GM04504 (cell line): ENCODE results near the gene THAP10.
A peak's percentile ranks its signal among the peaks of the same experiment; 100 is the strongest.
"Not testable (repeated sequence)": the region's sequence is repeated elsewhere in the genome, so short reads cannot be mapped to it uniquely, and the experiment has no call there.

Experiments
- DNase-seq: peaks from one replicate; pipeline ENCODE4 v3.0.0-alpha.2; 2012; ENCODE audit warnings: low read depth

Gene THAP10

DNA sequence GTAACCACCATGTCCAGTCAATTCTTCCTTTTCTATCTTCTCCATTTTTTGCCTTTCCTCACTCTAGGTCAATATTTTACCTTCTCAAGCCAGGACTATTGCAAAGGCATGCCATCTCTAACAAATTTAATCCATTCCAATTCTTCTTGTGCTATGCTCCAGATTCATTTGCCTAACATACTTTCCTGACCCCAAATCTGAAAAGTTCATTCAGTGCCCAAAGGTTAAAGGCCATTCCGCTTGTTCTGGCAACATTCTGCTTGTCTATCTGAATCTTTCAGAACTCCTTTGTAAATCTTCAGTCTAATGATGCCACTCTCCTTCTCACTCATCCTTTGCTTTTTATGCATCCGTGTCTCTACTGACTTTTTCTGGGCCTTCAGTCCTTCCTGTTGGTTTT, 15.6 kb downstream of the THAP10 start:
- DNase-seq: no peak

DNA sequence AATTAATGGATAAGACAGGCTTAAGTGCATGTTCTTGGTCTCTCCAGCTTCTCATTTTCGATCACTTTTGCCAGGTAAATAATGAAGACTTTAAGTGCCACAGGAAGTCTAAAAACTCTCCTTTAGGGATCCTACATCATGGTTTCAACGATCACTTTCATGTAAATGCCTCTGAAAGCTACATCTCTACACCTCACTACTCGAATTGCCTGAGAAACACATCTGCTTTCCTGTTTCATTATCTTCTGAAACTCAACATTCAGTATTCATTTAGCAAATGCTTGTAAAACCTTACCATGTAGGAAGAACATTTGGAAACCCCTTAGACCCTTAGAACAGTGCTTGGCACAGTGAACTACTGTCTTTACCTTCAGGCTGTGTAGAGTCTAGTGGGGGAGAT, 16.2 kb downstream of the THAP10 start:
- DNase-seq: no peak

DNA sequence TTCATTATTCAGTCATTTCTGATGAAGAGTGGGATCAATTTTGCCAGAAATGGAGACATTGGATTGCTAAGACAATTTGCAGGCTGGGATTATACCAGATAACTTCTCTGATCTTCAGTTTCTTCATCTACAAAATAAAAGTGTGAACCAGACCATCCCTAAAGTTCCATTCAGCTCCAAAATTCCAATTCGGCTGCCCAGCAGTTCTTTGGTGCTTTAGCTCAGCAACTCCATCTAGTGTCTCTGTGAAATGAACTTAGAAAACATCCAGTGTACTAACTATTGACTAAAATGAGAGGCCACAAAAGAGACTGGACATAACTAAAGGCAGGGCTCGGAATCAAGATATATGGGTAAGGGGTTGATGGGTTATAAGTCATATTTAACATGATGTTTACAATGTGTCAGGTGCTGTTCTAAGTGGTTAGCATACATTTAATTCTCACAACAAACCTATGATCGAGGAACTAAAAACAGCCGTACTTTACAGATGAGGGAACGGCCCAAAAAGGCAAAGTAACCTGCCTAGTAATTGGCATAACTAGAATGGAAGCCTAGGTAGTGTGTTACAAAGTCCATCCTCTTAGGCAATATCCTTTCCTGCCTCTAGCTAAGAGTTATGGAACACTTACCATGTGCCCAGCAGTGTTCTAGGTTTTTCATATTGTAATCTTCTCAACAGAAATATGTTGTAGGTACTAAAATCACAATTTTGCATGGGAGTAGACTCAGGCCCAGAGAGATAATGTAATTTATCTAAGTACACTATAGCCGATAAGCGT, 17.0 kb downstream of the THAP10 start:
- no peak for DNase-seq

DNA sequence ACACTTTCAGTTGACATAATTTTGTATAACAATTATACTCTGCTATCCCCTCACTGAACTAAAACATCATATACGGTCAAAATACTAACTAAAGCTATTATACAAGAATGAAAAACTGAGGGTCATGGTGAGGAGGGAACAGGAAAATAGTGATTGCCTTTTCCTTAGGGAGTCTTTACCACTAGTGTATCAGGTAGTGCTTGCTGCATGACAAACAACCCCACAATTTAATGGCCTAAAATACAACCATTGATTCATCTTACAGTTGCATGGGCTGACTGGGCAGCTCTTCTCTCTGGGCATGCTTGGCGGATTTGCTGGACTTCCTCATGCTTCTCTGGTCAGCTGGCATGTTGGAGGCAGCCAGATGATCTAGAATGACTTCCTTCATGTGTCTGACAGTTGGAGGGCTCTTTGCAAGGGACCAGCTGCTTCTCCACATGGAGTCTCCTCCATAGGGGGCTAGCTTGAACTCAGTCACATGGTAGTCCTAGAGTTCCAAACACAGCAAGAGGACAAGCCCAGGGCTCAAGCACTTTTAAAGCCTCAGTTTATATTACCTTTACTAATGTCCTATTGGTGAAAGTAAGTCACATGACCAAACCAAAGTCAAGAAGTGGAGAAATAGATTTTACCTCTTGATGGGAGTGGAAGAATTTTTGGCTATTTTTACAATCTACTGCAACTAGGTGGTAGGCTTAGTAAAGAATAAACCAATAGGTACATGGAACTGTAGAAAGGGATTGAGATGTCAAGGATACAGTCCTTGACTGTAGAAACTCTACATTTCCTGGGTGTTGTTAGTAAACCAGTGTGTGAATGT, 18.8 kb downstream of the THAP10 start:
- DNase-seq: no peak

DNA sequence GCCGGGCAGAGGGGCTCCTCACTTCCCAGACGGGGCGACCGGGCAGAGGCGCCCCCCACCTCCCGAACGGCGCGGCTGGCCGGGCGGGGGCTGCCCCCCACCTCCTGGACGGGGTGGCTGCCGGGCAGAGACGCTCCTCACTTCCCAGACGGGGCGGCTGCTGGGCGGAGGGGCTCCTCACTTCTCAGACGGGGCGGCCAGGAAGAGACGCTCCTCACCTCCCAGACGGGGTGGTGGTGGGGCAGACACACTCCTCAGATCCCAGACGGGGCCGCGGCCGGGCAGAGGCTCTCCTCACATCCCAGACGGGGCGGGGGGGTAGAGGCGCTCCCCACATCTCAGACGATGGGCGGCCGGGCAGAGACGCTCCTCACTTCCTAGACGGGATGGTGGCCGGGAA, 20.7 kb downstream of the THAP10 start:
- DNase-seq: not testable (repeated sequence)

DNA sequence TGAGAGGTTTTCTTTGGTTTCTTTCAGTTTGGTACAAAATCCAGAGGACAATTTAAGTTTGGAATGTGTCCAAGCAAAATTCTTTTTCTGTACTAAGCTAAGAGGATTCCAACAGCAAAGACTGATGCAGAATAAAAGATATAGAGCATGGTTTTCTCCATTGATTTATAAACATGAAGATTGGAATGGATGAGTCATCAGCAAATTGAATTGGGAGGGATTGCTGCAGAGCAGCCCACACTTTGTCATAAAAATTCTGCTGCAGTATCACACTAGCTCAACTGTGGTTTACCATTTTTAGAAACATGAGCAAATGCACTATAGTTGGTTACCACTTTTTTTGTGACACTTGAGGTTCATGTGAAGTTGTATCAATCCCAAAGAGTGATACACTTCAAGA, 22.2 kb downstream of the THAP10 start:
- DNase-seq: no peak

DNA sequence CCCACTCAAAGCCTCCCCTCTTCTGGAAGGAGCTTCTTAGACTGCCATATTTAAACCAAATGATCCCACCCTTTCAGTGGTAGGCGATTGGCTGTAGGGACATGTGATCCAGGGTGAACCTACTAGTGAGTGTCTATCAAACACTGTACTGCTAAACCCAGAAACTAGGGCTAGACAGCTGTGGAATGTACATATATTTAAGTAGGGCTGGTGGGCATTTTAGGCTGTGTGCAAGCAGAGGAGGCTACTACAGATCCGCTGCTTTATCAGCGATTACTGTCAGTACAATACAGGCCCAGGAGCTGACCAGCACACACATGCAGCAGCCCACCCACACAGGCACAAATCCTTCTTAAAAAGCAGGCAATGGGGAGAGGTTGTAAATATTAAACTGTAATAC, 22.9 kb downstream of the THAP10 start:
- DNase-seq: no peak

DNA sequence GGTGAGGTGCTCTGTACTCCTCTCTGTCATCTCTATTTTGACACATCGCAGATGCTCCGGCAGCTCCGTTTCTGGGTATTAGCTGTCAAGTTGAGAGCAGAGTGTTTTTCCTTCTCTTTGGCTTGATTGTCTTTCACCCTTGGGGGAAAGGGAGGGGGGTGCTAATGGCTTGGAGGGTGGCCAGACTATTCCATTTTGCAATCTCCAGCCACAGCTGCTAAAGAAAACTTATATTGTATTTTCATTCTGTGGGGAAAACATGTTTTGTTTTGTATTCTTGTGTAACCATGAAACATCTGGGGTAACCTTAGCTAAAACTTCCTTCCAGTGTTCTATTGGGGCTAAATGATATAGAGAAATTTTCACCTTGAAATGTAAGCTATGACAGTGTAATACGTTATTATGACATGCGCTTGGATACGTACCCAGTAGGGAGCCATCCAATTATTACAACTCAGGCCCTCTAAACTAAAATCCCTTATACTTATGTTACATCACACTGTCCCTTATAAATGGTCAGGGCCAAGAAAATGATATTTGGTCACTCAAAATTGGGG, 24.2 kb downstream of the THAP10 start:
- DNase-seq: peak; percentile 63

DNA sequence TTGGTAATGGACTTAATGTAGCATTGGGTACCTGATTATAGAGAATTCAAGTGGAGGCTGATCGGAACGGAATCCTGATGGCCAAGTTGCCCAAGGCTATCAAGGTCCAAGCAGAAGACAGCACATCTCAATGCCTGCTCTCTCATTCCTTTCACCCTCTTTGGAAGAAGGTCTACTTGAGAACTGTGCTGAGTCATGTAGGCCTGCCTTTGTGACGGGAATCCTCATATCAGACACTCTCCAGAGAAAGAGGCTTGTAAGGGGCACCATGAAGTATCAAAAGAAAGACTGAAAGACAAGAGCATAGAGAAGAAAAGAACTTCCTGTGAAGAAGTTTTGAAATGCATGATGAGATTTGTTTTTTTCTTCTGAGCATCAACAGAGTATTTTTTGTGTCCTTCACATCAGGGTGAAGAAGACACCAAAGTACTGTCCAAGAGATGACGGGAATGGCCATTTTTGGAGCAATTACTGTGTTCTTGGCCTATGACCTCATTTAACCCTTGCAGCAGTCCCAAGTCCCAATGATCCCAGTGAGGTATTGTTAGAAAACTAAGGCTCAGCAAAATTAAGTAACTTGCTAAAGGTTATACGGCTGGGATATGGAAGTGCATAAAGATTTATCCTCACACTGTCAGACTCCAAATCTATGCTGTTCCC, 25.1 kb downstream of the THAP10 start:
- no peak for DNase-seq

DNA sequence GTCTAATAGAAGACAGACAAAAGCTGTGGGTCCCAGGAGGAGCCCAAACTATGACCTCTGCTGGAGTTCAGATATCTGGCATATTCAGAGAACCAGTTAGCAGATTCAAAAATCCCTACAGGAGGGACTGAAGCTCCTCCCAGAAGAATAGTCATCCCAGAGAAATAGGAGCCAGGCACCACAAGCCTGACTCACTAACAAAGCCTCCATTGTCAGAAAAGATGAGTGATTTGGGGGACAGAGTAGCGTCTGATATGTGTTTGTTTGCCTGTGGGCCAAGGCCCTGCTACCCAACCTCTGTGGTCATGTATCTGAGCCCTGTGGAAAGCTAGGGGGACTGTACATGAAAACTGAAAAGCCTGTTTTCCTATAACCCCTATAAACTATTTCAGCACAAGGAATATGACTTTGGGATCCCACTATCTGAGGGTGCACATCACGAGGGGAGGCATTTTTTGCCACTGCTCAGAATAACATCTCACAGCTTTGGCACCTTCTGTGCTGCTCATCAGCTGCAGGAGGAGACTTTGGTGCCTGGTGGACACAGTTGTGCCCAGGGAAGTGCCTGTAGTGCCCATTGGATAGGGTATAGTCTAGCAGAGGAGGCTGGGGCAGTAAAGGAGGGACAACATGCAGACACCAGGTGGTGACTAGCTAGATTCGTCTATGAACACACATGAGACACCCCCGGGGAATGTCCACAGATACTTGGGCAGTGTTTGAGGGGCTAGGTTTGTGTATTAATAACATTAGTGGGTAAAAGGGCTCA, 28.6 kb downstream of the THAP10 start:
- DNase-seq: no peak

DNA sequence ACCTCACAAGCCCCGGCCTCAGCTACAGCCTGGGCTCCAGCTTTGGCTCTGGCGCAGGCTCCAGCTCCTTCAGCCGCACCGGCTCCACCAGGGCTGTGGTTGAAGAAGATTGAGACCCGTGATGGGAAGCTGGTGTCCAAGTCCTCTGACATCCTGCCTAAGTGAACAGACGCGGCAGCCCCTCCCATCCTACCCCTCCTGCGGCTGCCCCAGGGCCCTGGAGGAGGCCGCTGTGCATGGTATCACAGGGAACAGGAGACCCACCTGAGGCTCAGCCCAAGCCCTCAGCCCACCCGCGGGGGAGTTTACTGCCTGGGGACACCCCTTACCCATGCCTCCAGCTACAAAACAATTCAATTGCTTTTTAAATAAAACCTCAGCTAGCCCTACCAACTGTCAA, 32.2 kb downstream of the THAP10 start:
- no peak for DNase-seq

DNA sequence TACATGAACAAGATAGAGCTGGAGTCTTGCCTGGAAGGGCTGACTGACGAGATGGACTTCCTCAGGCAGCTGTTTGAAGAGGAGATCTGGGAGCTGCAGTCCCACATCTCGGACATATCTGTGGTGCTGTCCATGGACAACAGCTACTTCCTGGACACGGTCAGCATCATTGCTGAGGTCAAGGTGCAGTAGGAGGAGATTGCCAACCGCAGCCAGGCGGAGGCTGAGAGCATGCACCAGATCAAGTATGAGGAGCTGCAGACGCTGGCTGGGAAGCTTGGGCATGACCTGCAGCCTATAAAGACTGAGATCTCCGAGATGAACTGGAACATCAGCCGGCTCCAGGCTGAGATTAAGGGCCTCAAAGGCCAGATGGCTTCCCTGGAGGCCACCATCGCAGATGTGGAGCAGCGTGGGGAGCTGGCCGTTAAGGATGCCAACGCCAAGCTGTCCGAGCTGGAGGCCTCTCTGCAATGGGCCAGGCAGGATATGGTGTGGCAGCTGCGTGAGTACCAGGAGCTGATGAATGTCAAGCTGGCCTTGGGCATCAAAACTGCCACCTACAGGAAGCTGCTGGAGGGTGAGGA, 32.8 kb downstream of the THAP10 start:
- DNase-seq: no peak

DNA sequence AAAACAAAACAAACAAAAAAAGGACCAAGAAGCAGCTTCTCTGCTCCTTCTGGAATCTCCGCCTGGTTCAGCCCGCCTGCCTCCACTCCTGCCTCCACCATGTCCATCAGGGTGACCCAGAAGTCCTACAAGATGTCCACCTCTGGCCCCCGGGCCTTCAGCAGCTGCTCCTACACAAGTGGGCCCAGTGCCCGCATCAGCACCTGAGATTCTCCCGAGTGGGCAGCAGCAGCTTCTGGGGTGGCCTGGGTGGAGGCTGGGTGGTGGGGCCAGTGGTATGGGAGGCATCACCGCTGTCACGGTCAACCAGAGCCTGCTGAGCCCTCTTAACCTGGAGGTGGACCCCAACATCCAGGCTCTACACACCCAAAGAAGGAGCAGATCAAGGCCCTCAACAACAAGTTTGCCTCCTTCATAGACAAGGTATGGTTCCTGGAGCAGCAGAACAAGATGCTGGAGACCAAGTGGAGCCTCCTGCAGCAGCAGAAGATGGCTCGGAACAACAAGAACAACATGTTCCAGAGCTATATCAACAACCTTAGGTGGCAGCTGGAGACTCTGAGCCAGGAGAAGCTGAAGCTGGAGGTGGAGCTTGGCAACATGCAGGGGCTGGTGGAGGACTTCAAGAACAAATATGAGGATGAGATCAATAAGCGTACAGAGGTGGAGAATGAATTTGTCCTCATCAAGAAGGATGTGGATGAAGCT, 33.5 kb downstream of the THAP10 start:
- DNase-seq: not testable (repeated sequence)

DNA sequence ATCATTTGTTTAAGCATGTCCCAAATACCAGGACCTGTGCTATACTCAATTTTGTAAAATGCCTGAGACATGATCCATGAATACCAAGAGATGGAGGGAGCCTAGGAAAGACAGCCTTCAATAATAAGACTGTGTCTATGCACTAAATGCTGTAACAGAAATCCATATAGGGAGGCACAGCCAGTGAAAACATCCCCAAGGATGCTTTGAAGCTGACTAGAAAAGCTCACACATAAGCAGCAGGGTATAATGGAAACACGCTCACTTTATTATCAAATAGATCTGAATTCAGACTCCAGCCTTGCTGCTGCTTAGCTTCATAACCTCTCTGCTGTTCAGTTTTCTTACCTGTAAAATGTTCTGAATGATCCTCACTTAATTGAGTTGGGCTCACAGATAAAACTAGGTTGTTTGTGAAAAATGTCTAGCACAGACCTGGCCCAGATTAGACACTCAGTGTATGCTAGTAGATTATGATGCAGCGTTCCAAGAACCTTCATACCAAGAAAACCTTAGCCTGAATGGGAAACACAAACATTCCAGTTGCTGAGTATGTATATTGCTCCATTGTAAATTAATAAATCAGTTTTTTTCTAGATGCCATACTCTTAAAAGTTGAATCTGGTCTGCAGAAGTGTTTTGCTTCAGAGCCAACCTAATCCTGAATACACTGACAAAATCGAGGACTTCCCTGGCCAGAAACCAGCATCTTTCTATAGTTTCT, 34.5 kb downstream of the THAP10 start:
- DNase-seq: no peak

DNA sequence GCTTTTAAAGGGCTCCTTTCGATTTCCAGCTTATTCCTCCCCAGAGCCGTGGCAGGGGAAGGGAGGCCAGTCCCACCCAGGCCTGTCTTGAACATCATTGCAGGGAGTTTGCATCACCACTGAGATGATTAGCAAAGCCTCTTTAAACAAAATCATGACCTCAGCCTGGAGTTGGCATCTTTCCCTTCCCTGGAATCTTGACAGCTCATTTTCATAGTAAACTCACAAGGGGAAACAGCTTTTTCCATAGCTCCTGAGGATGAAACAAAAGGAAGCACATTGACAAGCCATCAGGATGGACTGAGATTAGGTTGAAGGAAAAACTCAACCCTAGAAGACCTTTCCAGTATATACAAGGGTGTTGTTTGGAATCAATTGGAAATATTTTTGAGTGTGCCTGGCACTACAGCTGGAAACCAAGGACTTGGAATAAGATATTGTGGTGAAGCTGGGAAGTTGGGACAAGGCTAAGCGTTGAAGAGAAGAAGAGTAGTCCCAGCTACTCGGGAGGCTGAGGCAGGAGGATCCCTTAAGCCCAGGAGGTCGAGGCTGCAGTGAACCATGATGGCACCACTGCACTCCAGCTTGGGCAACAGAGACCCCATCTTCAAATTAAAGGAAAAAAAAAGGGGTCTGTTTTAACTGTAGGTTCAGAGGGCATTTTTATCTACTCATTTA, 35.2 kb downstream of the THAP10 start:
- DNase-seq: peak; percentile 99

DNA sequence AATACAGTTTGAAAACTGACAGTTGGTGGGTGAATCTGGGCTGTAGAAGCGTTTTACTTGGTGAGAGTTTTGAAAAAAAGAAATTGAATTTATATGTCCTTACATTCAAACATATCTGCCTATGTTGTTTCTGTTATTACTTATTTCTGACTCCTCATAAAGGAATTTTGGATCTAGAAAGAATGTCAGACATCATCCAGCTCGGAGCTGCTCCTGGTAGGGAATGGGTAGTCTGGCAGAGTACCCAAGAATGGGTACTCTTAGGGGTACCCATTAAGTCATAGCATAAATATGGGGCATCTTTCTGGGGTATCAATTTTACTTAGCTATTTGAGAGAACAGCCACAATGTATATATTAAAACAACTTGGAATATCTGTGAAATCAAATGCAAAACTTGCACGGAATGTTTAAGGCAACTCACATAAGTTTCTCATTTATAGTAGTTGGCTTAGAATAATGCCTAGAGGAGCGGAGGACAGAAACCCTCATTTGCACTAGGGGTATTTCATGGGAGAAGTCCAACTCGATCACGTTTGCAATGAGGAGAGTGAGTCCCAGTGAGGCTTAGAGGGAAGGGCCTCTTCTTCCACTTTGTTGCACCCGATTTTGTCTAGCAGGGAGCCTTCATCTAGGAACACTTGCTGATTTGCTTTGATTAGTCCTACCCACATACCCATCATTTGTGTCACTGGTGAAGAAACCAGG, 35.9 kb downstream of the THAP10 start:
- DNase-seq: no peak

DNA sequence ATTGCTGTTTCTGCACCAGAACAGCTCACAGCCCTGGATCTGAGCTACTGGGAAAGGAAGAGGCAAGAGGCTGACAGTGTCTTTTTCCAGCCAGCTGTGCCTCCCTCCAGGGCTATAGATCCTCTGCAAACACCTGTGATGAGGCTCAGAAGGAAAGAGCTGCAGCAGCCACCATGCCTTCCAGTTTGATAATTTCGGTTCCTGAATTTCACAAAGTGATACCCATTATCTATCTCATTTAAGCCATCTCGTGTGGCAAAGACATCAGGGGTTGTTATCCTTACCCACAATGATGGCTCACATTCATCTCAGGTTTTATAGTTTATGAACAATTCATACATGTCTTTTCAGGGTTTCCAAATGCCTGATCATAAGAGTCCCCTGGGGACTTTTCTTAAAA, 36.5 kb downstream of the THAP10 start:
- no peak for DNase-seq

DNA sequence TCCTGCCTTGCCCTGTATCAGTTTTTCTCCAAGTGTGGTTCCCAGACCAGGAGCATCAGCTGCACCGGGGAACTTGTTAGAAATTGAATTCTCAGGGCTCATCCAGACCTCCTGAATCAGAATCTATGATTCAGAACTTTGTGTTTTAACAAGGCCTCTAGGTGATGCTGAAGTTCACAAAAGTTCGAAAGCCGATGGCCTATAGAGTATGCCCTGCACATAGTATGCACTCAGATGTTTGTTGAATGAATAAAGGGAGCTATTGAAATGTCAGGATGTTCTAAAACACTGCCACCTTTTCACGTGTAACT, 37.6 kb downstream of the THAP10 start:
- no peak for DNase-seq
